SHP77 (cell line): ENCODE data around the gene TP53.

Source experiments
- DNase-seq, 2 experiments: peaks; one replicate each; lab custom pipeline; 2025; lab: John Stamatoyannopoulos, UW

TP53 gene

GRCh38 chr17:7706631-7707354 lies 19.5 kb upstream of the TP53 start:
- no peak for DNase-seq

- DNase-seq, result no peak
These were observed 18.3 kb upstream of the TP53 start for GRCh38 chr17:7705269-7706255.

DNA sequence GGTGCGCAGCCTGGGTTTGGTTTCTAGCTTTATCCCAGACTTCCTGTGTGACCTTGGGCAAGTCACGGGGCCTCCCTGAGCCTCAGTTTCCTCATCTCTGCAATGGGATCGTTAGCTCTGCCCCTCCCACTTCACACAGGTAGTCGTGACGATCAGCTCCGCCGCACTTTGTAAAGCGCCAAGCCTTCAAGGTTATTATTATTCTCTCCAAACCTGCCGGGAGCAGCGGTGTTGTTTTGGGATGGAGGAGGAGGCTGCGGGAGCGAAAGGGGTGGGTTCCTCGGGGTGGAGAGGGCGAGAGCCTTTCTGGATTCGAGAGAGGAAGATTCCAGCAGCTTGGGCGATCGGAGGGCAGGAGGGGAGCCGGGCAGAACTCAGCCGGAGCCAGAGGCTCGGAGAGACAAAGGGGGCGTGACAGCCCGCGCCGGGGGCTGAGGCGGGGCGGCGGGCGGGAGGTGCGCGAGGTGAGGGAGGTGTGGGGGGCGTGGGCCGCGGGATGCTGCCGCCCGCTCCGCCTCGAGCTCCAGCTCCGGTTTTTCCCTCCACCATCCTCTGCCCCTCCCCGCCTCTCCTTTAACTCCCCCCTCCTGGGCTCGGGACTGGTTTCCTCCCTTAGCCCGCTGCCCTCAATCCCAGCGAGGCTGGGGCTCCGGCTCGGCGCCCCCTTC lies 17.4 kb upstream of the TP53 start, which contains the start of gene EFNB3:
TSS of gene EFNB3 (plus strand) at position 602 of the 668 bp plus-strand sequence. CDS start 397 bp downstream, outside the sequence.
- DNase-seq, result peak; percentile 65 to 75

DNA sequence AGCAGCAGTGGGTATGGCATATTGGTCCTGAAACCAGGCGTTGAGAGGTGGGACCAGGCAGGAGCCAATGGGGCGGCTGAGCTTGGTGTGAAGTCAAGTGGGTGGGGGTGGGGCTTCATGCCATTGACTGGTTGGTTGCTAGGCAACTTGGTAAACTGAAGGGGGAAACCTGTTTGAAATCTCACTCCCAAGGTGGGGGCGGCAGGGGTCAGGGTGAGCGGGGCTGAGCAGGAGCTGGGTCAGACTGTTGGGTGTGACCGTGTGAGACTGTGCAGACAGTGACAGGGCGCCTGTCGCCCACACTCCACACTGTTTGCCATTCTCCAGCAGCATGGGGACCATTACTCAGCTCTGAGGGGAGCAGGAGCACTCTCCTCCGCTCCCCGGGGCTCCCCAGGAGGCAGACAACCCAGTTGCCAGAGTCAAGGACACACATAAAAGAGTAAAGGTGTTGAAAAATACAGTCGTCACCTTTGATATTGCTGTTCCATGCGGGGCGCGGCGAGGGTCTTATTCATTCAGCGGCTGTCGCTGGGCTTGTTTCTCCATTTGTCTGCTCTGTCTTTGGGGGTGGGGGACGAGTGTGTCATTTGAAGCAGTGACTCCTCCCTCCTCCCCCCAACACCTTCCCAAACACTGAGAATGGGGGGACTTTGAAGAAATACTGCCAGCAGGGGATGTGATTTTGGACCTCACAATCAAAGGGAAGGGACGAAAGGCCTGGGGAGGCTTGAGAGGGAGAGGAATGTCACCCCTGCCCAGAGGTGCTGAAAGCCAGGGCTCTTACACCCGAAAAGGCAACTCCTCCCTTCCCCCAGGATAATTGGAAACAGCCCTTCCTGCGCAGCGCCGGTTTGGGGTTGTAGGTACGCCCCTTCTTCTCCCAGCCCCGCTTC lies 16.5 kb upstream of the TP53 start:
- peak; percentile 64 to 82 for DNase-seq

DNA sequence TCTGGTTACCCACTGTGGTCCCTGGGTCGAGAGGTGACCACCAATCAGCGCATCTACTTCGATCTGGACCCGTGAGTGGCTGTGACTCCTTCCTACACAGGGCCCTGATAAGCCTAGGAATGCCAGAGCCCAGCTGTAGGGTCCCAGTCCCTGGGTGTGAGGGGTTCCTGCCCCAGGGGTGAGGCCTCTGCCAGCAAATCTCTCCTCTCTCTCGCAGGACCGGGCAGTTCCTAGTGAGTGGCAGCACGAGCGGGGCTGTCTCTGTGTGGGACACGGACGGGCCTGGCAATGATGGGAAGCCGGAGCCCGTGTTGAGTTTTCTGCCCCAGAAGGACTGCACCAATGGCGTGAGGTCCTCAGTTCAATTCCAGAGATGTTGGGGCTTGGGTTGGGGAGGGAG lies 15.5 kb upstream of the TP53 start:
- DNase-seq, result no peak

- DNase-seq, result no peak
These were observed 14.4 kb upstream of the TP53 start for GRCh38 chr17:7701681-7702080.

DNA sequence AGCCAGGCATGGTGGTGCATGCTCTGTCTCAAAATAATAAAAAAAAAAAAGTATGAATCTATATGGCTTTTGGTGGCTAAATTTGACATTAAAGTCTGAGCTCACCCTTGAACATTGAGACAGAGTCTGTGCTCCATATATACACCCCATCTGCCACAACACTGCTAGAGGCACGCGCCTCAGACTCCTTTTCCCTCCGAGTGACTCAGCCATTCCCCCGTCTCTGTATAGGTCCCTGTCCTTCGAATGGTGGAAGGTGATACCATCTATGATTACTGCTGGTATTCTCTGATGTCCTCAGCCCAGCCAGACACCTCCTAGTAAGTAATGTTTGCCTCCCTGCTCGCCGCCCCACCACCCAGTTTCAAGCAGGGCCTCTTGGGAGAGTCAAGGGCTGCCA lies 13.2 kb upstream of the TP53 start:
- no peak for DNase-seq

GRCh38 chr17:7697828-7698588 lies 10.7 kb upstream of the TP53 start:
- no peak for DNase-seq

- no peak for DNase-seq
These were observed 8.3 kb upstream of the TP53 start for GRCh38 chr17:7695586-7695985.

- no peak for DNase-seq
These were observed 1.6 kb upstream of the TP53 start for GRCh38 chr17:7688808-7689316.

- peak; percentile 99 for DNase-seq
These were observed 868 bp upstream of the TP53 start, which contains the start of gene WRAP53 for GRCh38 chr17:7687908-7688807. Gene WRAP53, plus strand, starts transcription at chr17:7688477. Its CDS starts 172 bp downstream, at chr17:7688649.

- peak; percentile 90 to 93 for DNase-seq
These were observed 843 bp downstream of the TP53 start for GRCh38 chr17:7686222-7687071.

DNA sequence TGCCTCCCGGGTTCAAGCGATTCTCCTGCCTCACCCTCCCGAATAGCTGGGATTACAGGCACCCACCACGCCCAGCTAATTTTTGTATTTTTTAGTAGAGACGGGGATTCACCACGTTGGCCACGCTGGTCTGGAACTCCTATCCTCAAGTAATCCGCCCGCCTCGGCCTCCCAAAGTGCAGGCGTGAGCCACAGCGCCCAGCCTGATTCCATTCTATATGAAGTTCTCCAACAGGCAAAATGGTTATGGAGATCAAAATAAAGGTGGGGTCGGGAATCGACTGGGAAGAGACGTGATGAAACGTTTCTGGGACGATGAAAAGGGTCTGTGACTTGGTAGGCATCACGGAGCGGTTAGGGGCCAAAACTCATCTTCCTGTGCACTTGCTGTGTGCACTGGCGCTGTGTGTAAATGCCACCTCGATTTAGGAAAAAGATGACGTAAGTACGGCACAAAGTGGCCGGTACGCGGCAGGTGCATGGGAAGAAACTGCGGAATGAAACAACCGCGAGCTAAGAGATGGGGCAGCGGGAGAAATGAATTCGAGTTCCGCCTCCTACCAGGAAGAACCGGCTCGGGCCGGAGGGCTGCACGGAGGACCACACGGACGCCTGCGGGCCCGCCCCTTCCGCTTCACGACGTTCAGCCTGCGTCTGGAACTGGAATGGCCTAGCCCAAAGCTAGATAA lies 1.6 kb downstream of the TP53 start:
- peak; percentile 93 to 97 for DNase-seq

GRCh38 chr17:7684851-7685532 lies 2.3 kb downstream of the TP53 start:
- no peak for DNase-seq

DNA sequence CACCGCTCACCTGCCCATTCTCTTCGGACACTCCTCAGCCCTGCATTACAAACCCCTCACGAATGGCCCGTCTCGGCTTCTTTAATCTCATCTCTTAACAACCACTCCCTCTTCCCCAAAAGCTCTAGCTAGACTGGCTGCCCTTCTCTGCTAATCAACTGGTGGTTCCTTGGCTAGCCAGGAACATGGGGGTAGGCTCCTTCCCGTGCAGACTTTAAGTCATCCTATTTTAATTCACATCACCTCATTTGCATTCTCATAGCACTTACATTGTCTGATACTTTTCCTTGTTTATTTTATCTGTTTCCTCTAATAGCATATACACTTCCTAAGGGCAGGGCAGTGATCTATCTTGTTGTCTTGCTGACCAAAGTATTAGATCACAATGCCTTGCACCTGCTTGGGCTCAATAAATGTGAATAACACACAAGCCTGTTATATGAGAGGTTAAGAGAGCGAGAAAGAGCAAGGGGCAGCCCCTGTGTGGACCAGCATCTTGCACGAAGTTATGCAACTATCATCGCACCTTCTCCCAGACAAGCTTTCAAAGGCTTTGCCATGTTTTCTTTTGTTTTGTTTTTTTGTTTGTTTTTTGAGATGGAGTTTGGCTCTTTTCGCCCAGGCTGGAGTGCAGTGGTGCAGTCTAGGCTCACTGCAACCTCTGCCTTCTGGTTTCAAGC lies 9.8 kb downstream of the TP53 start:
- DNase-seq, result no peak

GRCh38 chr17:7676533-7676932 lies 10.8 kb downstream of the TP53 start:
- DNase-seq, result no peak
